Brain pericyte (primary cell): Measurements from ENCODE around the gene RPS16.

Experiments used
- DNase-seq: peaks from one replicate; pipeline ENCODE4 v3.0.0-alpha.2; 2012; ENCODE audit warnings: low read depth, low spot score

Gene RPS16

DNA sequence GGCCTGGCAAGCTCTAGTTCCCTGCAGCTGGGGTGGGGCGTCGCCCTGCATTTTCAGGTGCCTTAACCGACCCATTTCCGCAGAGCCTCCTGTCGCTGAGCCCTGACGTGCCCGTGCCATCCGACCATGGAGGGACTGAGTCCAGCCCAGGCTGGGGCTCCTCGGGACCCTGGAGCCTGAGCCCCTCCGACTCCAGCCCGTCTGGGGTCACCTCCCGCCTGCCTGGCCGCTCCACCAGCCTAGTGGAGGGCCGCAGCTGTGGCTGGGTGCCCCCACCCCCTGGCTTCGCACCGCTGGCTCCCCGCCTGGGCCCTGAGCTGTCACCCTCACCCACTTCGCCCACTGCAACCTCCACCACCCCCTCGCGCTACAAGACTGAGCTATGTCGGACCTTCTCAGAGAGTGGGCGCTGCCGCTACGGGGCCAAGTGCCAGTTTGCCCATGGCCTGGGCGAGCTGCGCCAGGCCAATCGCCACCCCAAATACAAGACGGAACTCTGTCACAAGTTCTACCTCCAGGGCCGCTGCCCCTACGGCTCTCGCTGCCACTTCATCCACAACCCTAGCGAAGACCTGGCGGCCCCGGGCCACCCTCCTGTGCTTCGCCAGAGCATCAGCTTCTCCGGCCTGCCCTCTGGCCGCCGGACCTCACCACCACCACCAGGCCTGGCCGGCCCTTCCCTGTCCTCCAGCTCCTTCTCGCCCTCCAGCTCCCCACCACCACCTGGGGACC is 27.9 kb downstream of the RPS16 start:
- DNase-seq: no peak

DNA sequence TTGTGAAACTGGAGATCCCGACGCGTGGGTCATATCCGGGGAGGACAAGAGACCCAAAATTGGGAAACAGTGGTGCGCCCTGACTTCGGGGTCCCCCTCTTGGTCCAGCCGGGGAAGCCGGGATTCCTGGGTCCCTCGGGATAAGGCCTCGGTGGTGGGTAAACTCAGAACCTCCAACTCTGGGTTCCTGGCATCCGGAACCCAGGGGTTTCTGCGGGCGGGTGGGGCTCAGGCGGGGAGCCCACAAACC is 28.4 kb downstream of the RPS16 start:
- no peak for DNase-seq

DNA sequence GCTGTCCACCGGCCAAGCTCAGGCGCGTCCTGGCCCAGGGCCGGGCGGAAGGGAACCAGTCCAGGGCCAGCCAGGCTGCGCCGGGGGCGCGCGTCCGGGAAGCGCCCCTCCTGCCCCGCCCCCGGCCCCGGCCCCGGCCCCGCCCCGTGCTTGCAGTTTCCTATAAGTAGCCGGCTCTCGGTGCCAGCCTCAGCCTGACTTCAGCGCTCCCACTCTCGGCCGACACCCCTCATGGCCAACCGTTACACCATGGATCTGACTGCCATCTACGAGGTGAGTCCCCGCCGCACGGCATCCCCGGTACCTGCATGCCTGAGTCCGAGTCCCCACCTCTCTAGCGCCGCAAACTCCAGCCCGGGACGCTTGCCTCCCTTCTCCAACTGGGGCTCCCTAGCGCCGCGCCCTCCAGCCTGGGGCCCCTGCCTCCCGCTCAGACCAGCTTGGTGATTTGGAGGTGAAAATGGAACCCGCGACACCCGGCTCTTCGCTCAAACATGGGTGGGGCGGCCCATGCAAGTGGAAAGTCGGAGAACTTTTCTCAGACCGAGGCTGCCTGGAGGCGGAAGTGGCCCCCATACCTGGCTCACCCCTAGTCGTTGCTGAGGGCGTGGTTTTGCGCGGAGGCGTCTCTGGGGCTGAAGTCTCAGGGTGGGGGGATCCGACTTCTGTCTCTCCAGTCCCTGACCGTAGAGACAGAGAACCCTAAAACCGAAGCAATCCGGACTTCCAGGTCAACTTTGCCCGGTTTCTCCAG is 28.9 kb downstream of the RPS16 start, which contains the start of gene ZFP36:
ZFP36 (plus strand) TSS at position 192 of the 754 bp plus-strand sequence; CDS start at position 250, 58 bp downstream.
- no peak for DNase-seq

DNA sequence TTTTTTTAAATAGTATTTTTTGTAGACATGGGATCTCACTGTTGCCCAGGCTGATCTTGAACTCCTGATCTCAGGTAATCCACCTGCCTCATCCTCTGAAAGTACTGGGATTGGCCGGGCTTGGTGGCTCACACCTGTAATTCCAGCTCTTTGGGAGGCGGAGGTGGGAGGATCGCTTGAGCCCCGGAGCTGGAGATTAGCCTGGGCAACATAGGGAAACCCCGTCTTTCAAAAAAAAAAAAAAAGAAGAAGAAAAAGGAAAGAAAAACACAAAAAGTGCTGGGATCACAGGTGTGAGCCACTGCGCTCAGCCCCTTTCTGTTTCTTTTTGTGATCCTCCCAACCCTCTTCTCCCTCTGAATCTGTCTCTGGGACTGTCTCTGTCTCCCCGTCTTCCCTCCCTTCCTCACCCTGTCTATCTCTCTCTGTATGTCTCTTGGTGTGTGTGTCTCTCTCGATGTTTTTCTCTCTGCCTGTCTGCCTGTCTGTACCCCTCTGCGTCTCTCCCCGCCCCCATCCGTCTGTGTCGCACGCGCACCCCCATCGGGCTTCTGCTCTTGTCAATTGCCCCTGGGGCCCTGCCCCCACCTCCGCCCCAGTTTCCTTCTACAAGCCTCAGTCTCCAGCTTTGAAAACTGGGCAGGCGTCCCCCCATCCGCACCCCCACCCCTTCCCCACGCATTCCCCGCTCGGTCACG is 29.6 kb downstream of the RPS16 start:
- no peak for DNase-seq

DNA sequence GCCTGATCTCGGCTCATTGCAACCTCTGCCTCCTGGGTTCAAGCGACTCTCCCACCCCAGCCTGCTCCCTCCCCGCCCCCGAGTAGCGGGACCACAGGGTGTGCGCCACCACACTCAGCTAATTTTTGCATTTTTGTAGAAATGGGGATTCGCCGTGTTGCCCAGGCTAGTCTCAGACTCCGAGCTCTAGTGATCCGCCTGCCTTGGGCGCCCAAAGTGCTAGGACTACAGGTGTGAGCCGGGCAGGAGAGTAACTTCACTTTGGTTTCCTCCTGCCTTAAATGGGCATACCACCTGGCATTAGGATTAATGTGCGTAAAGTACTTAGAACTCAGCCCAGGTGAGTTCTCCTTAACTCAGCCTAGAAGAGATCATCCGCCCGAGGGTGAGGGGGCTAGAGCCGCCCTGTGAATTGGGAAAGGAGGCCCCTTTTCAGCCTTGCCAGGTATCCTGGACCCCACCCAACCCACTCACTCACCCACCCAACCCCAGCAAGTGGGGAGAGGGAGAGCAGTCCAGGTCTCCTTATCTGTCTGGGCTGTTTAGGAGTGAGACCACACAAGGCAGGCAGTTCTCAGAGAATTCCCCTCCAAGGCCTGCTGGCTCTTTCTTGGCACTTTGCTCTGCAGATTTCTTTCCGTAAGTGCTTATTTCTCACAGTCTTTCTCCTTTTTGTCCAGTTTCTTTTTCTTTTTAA is 30.3 kb downstream of the RPS16 start:
- no peak for DNase-seq

DNA sequence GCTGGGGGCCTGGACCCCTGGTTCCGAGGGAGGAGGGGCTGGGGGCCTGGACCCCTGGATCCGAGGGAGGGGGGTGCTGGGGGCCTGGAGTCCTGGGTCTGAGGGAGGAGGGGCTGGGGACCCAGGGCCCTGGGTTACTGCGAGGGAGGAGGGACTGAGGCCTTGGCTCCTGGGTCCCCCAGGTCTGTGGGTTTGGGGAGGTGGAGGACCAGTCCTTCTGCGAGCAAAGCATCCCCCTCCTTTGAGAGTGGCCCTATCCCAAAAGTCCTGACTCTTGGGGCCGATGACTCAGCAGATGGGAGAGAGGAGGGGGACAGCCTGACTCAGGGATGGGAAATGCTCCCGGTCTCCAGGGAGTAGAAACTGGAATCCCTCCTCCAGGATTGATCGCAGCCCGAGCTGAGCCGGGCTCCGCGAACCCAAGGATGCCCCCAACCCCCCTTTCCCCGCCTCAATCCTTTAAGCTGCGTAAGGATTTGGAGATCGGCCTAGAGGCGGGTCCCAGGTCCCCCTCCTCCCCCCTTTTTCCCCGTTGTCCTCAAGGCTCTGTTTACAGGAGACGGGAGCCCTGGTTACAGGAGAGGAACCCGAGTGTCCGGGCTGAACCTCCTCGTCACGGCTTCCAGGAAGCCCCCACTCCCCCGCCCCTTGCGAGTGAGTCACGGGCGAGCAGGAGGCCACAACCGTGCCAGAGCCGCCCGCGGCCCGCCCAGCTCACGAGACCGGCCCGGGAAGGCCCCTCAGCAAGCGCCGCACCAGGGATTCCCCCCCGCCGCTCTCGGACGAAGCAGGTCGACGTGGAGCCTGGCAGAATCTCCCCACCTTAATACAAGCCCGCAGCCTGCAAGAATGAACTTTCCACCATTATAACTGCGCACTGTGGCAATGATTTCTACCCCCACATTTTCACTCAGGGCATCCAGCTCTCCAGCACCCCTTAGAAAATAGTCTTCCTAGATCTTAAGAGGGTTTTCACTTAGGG is 32.1 kb downstream of the RPS16 start:
- peak; percentile 98 for DNase-seq

DNA sequence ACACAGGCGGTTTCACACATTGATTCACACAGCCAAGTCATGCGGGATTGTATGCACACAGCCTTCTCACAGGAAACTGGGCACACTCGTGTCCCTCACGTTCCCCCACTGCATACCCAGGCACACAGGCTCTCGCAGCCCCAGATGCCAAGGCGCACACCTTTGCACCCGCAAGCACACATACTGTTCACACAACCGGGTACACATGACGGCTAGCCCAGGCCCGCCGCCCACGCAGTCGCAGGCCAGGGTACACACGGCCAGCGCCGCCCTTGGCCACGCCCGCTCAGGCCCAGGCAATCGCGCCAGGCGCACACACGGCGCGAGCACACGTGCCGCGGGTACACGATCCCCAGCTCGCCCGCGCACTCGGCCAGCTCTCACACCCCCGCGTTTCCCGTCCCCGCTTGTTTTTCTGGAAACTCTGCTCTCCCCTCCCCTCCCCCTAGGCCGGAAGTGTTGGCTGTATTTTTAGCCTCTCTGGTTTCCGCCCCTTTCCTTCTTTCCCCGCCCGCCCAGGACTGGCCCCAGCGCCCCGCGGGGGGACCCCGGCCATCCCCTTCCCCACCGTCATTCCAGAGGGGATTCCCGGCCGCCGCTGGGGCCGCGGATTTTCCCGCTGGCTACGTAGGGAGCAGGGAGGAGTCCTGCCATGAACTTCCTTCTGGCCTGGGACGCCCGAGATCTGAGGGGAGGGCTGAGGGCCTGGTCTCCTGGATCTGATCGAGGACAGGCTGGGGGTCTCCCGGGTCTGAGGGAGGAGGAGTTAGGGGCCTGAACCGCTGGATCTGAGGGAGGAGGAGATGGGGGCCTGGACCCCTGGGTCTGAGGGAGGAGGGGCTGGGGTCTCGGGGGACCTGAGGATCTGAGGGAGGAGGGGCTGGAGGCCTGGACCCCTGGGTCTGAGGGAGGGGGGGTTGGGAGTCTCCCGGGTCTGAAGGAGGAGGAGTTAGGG is 33.1 kb downstream of the RPS16 start:
- DNase-seq: peak; percentile 61

DNA sequence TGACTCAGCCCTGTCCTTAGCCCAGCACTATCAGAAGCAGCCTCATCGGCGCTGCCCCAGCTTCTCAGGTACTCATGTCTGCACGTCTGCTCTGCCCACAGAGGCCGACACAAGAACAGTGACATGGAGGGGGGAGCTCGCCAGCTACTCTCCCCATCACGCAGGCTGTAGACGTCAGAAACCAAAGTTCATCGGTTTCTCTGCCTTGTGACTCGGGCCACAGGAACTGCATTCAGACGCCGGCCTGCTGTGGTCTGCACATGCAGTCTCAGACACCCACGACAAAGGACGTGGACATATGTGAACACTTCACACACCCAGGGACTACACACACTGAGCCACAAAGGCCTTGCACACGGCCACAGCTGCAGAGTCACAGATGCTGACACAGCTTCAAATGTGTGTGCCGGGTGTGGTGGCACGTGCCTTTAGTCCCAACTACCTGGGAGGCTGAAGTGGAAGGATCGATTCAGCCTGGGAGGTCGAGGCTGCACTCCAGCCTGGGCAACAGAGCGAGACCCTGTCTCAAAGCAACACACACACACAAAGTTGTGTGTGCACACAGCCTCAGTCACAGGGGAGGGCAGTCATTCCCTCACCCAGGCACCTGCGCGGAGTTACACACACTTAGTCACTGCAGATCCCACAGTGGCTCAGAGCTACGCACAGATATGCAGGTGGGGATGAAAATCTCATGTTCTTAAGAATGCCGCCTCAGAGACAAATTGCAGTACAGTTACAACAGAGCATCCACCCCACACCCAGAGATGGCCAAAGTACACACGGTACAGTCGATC is 34.0 kb downstream of the RPS16 start:
- DNase-seq: no peak

DNA sequence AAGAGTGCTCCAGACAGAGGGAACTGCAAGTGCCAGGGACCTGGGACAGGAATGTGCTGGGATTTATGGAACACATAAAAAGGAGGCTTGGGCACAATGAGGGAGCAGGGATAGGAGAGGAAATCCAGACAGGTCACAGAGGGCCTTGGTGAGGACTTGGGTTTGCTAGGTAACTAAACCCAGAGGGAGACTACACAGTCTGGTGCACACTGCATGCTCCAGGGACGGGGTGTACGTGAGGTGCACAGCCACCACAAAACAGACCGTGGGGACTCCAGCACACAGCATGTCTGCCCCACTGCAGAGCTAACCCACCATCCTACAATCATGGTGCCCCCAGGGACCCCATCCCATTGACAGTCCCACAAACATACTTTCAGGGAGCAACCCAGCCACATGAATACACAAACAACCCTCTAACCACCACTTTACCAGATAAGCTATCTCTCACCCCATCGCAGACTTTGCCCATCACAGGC is 34.6 kb downstream of the RPS16 start:
- no peak for DNase-seq

DNA sequence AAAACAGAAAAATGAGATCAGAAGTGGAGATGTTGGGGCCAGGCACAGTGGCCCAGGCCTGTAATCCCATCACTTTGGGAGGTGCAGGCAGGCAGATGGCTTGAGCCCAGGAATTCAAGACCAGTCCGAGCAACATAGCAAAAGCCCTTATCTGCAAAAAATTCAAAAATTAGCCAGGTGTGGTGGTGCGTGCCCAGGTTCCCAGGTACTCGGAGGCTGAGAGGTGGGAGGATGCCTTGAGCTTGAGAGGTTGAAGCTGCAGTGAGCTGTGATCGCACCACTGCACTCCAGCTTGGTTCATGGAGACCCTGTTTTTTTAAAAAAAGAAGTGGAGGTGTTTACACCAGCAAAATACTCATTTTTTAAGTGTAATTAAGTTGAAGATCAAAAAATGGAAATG is 35.7 kb downstream of the RPS16 start:
- DNase-seq: no peak

DNA sequence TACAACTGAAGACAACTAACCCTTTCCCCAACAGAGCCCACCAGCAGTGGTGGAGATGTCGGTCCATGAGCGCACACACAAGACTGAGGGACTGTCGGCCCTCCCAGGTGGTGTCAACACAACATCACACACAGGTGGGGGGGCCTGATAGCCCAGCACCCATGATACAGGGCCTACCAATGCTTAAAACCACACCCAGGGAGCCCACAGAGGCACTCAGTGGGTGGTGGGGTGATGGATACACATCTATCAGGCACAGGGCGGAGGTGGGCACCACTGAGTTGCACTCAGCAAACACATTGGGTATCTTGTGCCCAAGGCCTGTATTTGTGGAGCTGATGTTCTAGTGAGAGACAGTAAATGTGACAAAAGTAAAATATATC is 36.1 kb downstream of the RPS16 start:
- DNase-seq: no peak

DNA sequence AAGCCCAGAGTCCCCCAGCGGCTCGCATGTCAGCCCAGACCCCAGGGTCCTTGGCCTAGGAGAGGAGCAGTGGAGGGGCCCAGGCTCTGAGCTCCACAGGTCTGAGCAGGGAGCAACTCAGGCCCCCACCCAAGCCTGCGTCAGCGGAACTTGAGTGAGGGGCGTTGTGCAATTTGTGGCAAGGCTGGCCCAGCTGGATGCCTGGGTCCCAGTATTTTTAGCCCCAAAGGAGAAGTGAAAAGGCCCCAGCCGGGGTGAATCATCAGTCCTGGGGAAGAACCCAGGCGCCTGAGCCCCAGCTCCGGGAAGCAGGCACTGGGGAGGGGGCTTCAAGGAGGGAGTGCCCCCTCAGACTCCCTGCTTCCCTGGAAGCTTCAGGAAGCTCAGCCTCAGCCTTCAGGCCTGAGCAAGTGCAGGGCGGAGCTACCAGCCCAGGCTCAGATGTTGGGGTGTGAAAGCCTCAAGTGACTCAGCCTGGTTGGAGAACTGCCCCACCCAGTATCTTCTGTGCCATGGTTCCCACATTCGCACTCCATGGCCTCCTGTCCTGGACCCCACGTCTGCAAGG is 37.4 kb downstream of the RPS16 start:
- DNase-seq: no peak

DNA sequence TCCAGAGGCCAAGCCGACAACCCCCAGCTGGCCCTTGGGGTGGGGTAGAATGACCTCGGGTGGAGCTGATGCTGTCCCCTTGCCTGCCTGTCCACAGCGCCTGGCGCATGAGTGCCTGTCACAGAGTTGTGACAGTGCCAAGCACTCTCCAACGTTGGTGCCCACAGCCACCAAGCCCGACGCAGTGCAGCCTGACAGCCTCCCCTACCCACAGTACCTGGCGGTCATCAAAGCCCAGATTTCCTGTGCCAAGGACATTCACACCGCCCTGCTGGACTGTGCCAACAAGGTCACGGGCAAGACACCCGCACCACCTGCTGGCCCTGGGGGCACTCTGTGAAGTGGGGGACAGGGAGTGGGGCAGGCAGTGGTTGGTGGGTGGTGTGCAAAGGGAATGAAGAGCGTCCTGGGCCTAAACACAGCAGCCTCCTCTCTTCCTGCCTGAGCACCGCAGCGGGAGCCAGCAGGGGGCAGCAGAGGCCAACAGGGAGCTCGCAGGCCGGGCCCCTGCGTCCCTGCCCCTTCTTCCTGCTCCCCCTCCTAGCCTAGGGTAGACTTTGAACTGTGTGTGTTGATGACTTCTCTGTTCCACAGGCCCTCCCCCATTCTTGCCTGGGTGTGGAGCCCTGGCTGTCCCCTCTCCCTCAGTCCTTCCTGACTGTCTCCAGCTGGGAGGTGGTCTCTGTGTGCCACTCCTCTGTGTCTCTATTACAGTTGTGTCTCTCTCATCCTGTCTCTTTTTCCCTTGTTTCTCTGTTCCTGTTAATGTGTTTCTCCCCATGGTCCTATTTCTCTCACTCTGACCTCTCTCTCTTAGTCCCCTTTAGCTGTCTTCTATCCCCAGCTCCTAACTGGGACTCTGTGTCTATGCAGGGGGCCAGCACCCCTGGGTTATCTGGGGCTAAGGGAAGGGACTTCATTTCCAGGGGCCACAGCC is 38.1 kb downstream of the RPS16 start:
- no peak for DNase-seq

DNA sequence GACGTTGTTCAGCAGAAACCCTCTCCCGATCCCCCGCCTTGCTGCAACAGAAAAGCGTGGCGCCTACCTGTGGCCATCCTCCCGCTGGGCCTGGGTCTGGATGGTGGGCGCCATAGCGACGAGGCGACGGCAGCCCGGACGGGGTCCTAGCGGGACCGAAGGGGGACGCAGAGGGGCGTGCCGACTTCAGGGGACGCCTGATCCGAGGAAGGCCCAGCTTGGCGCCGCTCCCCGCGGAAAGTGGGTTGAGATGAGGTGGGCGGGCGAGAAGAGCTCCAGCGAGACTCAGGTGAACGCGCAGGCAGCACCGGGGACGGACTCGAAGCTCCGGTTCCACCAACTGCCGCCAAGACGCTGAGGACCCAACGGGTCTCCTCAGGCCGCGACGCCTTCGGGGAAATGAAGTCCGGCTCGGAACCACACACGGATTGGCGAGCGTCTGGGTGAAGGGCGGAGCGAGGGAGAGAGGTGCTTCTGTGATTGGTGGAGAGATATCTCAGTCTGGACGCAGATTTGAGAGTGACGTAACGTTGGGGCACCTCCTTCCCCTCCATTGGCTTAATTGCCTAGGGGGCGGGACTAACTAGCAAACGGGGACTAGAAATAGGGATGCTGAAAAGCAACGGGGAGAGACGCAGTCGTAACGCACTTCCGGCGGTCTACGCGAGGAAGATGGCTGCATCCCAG is 44.9 kb downstream of the RPS16 start, which contains the start of the genes MED29 and PAF1:
MED29 (plus strand) TSS at position 628 of the 687 bp plus-strand sequence; CDS start at position 673, 45 bp downstream.
PAF1 (minus strand) TSS at position 356 of the 687 bp plus-strand sequence; CDS start at position 114, 242 bp downstream.
- DNase-seq: peak; percentile 99

DNA sequence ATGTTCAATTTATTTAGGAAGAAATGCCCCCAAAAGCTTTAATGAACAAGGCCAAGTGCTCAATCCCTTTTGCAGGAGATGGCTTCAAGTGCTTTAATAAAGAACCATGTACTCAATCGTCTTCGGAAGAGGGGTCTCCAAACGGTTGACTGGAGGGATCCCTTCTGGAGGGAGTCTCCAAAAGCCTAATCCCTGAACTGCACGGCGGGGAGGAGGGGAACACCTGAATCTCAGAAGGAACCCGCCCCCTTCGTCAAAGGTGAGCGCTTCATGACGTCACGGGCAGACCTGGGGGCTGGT is 45.3 kb downstream of the RPS16 start:
- no peak for DNase-seq

DNA sequence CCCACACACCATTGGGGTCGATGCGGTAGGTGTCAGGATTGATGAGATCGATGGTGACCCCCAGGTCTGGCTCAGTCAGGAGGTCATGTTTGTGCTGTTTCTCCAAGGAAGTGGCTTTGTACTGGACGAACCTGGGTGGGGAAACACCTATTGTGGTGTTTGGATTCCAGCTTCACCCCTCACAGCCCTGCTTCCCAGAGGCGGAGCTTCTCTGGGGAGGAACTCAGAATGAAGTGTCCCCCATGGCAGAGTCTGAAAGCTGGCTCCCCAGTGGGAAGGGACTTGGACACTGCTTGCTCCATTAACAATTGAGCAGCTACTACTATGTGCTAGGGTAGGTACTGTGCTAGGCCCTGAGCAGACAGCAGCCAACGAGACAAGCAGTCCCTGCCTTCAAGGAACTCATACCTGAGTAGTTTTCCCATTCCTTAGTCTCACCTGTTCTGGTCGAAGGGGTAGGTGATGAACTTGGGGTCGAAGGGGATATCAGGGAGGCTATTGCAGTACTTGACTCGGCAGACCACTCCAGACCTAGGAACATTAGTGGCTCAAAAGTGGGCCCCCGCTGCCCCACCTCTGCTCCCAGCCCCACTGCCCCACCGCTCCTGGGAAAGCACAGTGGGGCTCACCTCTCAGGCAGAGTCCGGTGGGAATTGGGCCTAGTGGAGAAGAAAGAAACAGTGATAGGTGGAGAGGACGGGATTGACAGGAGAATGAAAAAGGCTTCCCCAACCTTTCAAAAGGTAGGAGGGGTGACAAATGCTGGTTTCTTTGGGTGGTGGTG is 45.9 kb downstream of the RPS16 start:
- no peak for DNase-seq
